CD4-positive, alpha-beta memory T cell (primary cell): ENCODE data around the gene SLC23A2. TPM values are rescaled to one million over a fixed set of nuclear protein-coding genes. Genes with fewer than 3 reads are reported as not detected.
"Not testable (repeated sequence)": the region's sequence is repeated elsewhere in the genome, so short reads cannot be mapped to it uniquely, and the experiment has no call there.

Source experiments
- CTCF ChIA-PET: fragments of 350-600 bp; sonication (Branson Sonifier 250); formaldehyde crosslinking; loops from one replicate; lab custom pipeline; 2021; ENCODE audit warnings: inconsistent platforms; ENCODE audit not compliant: partially characterized antibody; lab: Charles Lee
- POLR2A ChIA-PET: fragments of 350-600 bp; sonication (Branson Sonifier 250); formaldehyde crosslinking; loops from one replicate; lab custom pipeline; 2021; ENCODE audit not compliant: partially characterized antibody; lab: Charles Lee
- DNase-seq, 5 donors: peaks; one replicate each; pipeline versions ENCODE4 v3.0.0 to v3.0.0-alpha.2; 2020 to 2022; ENCODE audit warnings: mixed read lengths in 1 of 5
- H3K27ac ChIP-seq: one replicate; pipeline ENCODE4 v1.7.0; 2013; ENCODE audit warnings: low read depth, low read length
- H3K27me3 ChIP-seq: 2 replicates; pipeline ENCODE4 v1.7.0; 2013; ENCODE audit warnings: mild to moderate bottlenecking, low read length, moderate library complexity; ENCODE audit not compliant: insufficient read depth
- H3K36me3 ChIP-seq: 2 replicates; pipeline ENCODE4 v1.7.0; 2013; ENCODE audit warnings: mild to moderate bottlenecking, low read length, moderate library complexity; ENCODE audit not compliant: insufficient read depth
- H3K4me1 ChIP-seq: 2 replicates; pipeline ENCODE4 v1.7.0; 2013; ENCODE audit warnings: mild to moderate bottlenecking, low read length, moderate library complexity; ENCODE audit not compliant: insufficient read depth
- H3K4me3 ChIP-seq, 2 donors: one replicate each; pipeline ENCODE4 v1.7.0; 2013; ENCODE audit warnings: low read length in 2 of 2, mild to moderate bottlenecking in 1 of 2
- H3K9me3 ChIP-seq, 2 donors: one replicate each; pipeline ENCODE4 v1.7.0; 2013; ENCODE audit warnings: low read length in 2 of 2, control low read depth in 1 of 2; ENCODE audit not compliant: control insufficient read depth in 1 of 2
- H3K27ac Mint-ChIP-seq, 7 donors: one replicate each; pipeline ENCODE4 v1.8.0; 2020 to 2021; ENCODE audit warnings: mixed read lengths in 7 of 7, mild to moderate bottlenecking in 6 of 7, inconsistent platforms in 3 of 7, moderate library complexity in 3 of 7
- H3K27me3 Mint-ChIP-seq, 2 donors: one replicate each; pipeline ENCODE4 v1.8.0; 2020 to 2021; ENCODE audit warnings: mixed read lengths in 2 of 2
- H3K36me3 Mint-ChIP-seq, 2 donors: one replicate each; pipeline ENCODE4 v1.8.0; 2020 to 2021; ENCODE audit warnings: mixed read lengths in 2 of 2, inconsistent platforms in 1 of 2, mild to moderate bottlenecking in 1 of 2
- H3K4me1 Mint-ChIP-seq, 4 donors: one replicate each; pipeline ENCODE4 v1.8.0; 2020 to 2021; ENCODE audit warnings: mixed read lengths in 4 of 4, mild to moderate bottlenecking in 1 of 4
- H3K4me3 Mint-ChIP-seq, 8 donors: one replicate each; pipeline ENCODE4 v1.8.0; 2020 to 2021; ENCODE audit warnings: mixed read lengths in 8 of 8, mild to moderate bottlenecking in 7 of 8, moderate library complexity in 6 of 8, inconsistent platforms in 3 of 8
- H3K9me3 Mint-ChIP-seq, 8 donors: one replicate each; pipeline ENCODE4 v1.8.0; 2020 to 2021; ENCODE audit warnings: mixed read lengths in 8 of 8, mild to moderate bottlenecking in 5 of 8, inconsistent platforms in 3 of 8, moderate library complexity in 1 of 8
- intact Hi-C: fragments of 100-400 bp; cut with micrococcal nuclease; formaldehyde crosslinking; loops from one replicate; pipeline ENCODE4 v1.15.1; 2023
- polyA plus RNA-seq, 2 donors: library from polyadenylated mRNA; unstranded; fragments of 300-500 nt; fragmentation: Illumina TruSeq; gene quantifications; one replicate each; pipeline ENCODE4 v1.2.3, GENCODE V29; 2021
- total RNA-seq, 2 experiments: library from RNA; stranded (reverse); gene quantifications; one replicate each; pipeline ENCODE4 v1.2.3, GENCODE V29; 2021

SLC23A2 gene
- total and polyA plus RNA-seq, 4 experiments from 2014 or later = 4.3 to 22.6 (median 16.6) TPM

DNA sequence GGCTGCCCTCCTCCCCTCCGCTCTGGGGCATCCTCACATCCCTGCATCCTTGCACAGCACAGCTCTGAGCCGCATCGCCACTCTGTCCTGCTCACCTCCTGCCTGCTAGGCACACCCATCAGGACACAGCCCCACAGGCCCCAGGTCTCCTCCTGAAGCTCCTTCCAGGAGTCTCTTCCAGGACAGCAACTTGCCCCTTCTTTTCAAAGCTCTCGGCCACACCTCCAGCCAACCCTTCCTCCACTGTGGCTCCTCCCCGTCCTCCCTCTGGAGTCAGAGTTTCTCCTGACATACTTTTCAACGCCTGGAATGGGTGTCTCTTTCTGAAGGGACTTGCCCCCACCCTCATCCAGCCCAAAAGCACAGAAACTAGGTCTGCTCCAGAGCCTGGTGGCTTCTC, 77.3 kb downstream of the SLC23A2 start:
- H3K9me3 ChIP-seq = no peaks in the 10 kb centered on the region
- H3K4me3 ChIP-seq = no peak overlapping the region
- no peaks in the 10 kb centered on the region for H3K36me3 ChIP-seq
- Mint-ChIP-seq H3K36me3 (peaks cover 10 to 23% of the 10 kb centered on the region in 2 donors), H3K27ac (peak overlapping the region in 4 of 7 donors; percentile 2 to 70 (median 40)), H3K27me3 (no peaks in the 10 kb centered on the region), H3K4me1 (peaks cover 7 to 12% (median 8%) of the 10 kb centered on the region in 4 donors), H3K4me3 (no peak overlapping the region), H3K9me3 (no peaks in the 10 kb centered on the region)
- H3K4me1 ChIP-seq = no peaks in the 10 kb centered on the region
- POLR2A ChIA-PET = no interaction called here
- no peak overlapping the region for H3K27ac ChIP-seq
- H3K27me3 ChIP-seq = no peaks in the 10 kb centered on the region
- no peak for DNase-seq
- CTCF ChIA-PET = no interaction called here
- intact Hi-C loops = no loop called here

- H3K27ac Mint-ChIP-seq = peak overlapping the region in 1 of 7 donors; percentile 33
- H3K9me3 ChIP-seq = no peaks in the 10 kb centered on the region
- no peak overlapping the region for H3K4me3 Mint-ChIP-seq
- H3K9me3 Mint-ChIP-seq = no peaks in the 10 kb centered on the region
- H3K27ac ChIP-seq = no peak overlapping the region
- peaks cover 8 to 10% (median 8%) of the 10 kb centered on the region in 4 donors for H3K4me1 Mint-ChIP-seq
- no peaks in the 10 kb centered on the region for H3K27me3 Mint-ChIP-seq
- no peaks in the 10 kb centered on the region for H3K36me3 ChIP-seq
- intact Hi-C loops = no loop called here
- ChIA-PET POLR2A (no interaction called here), CTCF (no interaction called here)
- H3K4me3 ChIP-seq = no peak overlapping the region
- DNase-seq = no peak
- no peaks in the 10 kb centered on the region for H3K4me1 ChIP-seq
- peaks cover 5 to 17% of the 10 kb centered on the region in 2 donors for H3K36me3 Mint-ChIP-seq
- no peaks in the 10 kb centered on the region for H3K27me3 ChIP-seq
Observed at GRCh38 chr20:4922186-4922585, 79.1 kb downstream of the SLC23A2 start.

- H3K9me3 Mint-ChIP-seq, H3K27me3 ChIP-seq, H3K4me3 Mint-ChIP-seq, H3K4me1 ChIP-seq, H3K27me3 Mint-ChIP-seq, POLR2A ChIA-PET, H3K36me3 ChIP-seq, DNase-seq, H3K9me3 ChIP-seq, intact Hi-C loops, H3K27ac Mint-ChIP-seq, H3K4me3 ChIP-seq, H3K27ac ChIP-seq: not testable (repeated sequence)
- Mint-ChIP-seq H3K4me1 (peaks cover 8 to 13% (median 8%) of the 10 kb centered on the region in 4 donors), H3K36me3 (peaks cover 5 to 17% of the 10 kb centered on the region in 2 donors)
- CTCF ChIA-PET = interaction anchor here (0.7 kb wide), 1 partner anchor 150 kb away, joined by 3 read pairs; no protein-coding TSS in a partner anchor
Observed at GRCh38 chr20:4921271-4921670, 80.0 kb downstream of the SLC23A2 start.

DNA sequence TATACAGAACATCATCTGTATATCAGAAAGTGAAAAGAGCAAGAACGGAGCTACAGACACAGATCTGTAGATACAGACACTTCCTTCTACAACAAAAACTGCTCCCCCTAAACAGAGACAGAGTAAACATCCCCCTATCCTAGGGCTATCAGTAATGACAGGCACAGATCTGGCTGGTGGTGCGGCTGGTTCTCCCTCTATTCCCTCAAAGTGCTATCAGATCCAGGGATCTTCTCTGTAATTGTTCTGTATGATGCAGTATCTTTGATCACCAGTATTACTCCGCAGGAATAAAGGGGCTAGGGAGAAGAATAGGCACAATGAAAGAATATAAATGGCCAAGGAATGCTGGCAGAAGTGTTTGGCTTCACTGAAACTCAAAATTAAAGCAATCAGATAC, 80.7 kb downstream of the SLC23A2 start:
- ChIA-PET POLR2A (no interaction called here), CTCF (no interaction called here)
- Mint-ChIP-seq H3K4me3 (no peak overlapping the region), H3K9me3 (no peaks in the 10 kb centered on the region), H3K27ac (peak overlapping the region in 2 of 7 donors; percentile 35 to 58), H3K4me1 (peaks cover 6 to 13% (median 8%) of the 10 kb centered on the region in 4 donors), H3K36me3 (peaks cover 5 to 18% of the 10 kb centered on the region in 2 donors), H3K27me3 (no peaks in the 10 kb centered on the region)
- H3K27me3 ChIP-seq = no peaks in the 10 kb centered on the region
- DNase-seq = no peak
- no peak overlapping the region for H3K27ac ChIP-seq
- no peaks in the 10 kb centered on the region for H3K36me3 ChIP-seq
- intact Hi-C loops = no loop called here
- no peaks in the 10 kb centered on the region for H3K9me3 ChIP-seq
- no peak overlapping the region for H3K4me3 ChIP-seq
- H3K4me1 ChIP-seq = no peaks in the 10 kb centered on the region

- no peaks in the 10 kb centered on the region for H3K9me3 Mint-ChIP-seq
- H3K4me1 Mint-ChIP-seq = peaks cover 2 to 13% (median 8%) of the 10 kb centered on the region in 4 donors
- H3K36me3 Mint-ChIP-seq = peaks cover 5 to 15% of the 10 kb centered on the region in 2 donors
- no peak for DNase-seq
- Histone ChIP-seq H3K27ac (no peak overlapping the region), H3K4me1 (no peaks in the 10 kb centered on the region), H3K36me3 (no peaks in the 10 kb centered on the region), H3K27me3 (no peaks in the 10 kb centered on the region), H3K4me3 (no peak overlapping the region), H3K9me3 (no peaks in the 10 kb centered on the region)
- no peak overlapping the region for H3K4me3 Mint-ChIP-seq
- ChIA-PET CTCF (no interaction called here), POLR2A (no interaction called here)
- intact Hi-C loops = no loop called here
- H3K27me3 Mint-ChIP-seq = no peaks in the 10 kb centered on the region
- no peak overlapping the region for H3K27ac Mint-ChIP-seq
Observed at GRCh38 chr20:4920131-4920530, 81.2 kb downstream of the SLC23A2 start.

GRCh38 chr20:4919047-4919704, 82.1 kb downstream of the SLC23A2 start:
- Mint-ChIP-seq H3K27ac (peak overlapping the region in 4 of 7 donors; percentile 13 to 59 (median 50)), H3K9me3 (no peaks in the 10 kb centered on the region), H3K27me3 (no peaks in the 10 kb centered on the region), H3K4me1 (peaks cover 2 to 14% (median 8%) of the 10 kb centered on the region in 4 donors), H3K36me3 (peaks cover 5 to 14% of the 10 kb centered on the region in 2 donors), H3K4me3 (peak overlapping the region in 1 of 8 donors; percentile 50)
- Histone ChIP-seq H3K36me3 (no peaks in the 10 kb centered on the region), H3K27me3 (no peaks in the 10 kb centered on the region), H3K4me1 (no peaks in the 10 kb centered on the region), H3K27ac (no peak overlapping the region), H3K9me3 (no peaks in the 10 kb centered on the region), H3K4me3 (no peak overlapping the region)
- DNase-seq = no peak
- ChIA-PET CTCF (no interaction called here), POLR2A (no interaction called here)
- intact Hi-C loops = no loop called here

DNA sequence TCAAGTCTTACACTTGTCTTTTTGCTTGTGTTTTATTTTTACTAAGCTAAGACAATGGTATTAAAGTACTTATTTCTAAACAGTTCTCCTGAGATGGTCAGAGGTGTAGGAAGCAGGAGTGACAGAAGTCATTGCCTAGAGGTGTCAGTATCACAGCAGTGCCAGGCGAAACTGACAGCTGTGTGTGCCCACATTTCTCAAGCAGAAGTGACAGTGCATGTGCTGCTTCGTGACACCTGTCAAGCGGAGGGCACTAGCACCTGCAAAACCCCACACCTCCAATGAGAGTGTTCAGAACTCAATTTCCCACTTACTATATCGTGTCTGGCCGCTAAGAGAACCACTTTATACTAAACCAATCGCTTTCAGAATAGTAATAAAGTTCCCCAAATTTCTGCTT, 82.8 kb downstream of the SLC23A2 start:
- Histone ChIP-seq H3K9me3 (no peaks in the 10 kb centered on the region), H3K27me3 (no peaks in the 10 kb centered on the region), H3K4me3 (no peak overlapping the region), H3K4me1 (no peaks in the 10 kb centered on the region), H3K27ac (no peak overlapping the region), H3K36me3 (no peaks in the 10 kb centered on the region)
- CTCF ChIA-PET = interaction anchor here (1.3 kb wide), 1 partner anchor 32 kb away, joined by 4 read pairs; no protein-coding TSS in a partner anchor
- H3K4me3 Mint-ChIP-seq = no peak overlapping the region
- intact Hi-C loops = no loop called here
- H3K9me3 Mint-ChIP-seq = no peaks in the 10 kb centered on the region
- no peaks in the 10 kb centered on the region for H3K27me3 Mint-ChIP-seq
- POLR2A ChIA-PET = no interaction called here
- peak overlapping the region in 3 of 7 donors; percentile 38 to 55 (median 43) for H3K27ac Mint-ChIP-seq
- no peak for DNase-seq
- peaks cover 4 to 17% (median 7%) of the 10 kb centered on the region in 4 donors for H3K4me1 Mint-ChIP-seq
- peaks cover 5 to 11% of the 10 kb centered on the region in 2 donors for H3K36me3 Mint-ChIP-seq
